Vagina (tissue), 2 donors: ENCODE results near the gene LPP.

Experiments
- CTCF ChIP-seq, 3 experiments: fragments of 450-650 bp in 2 of 3; fragments of 200-600 bp in 1 of 3; sonication (generic) in 1 of 3; IDR thresholded peaks; one replicate each; pipeline ENCODE4 v1.5.1; 2017 to 2019; ENCODE audit warnings: antibody characterized with exemption in 3 of 3, mild to moderate bottlenecking in 2 of 3, moderate library complexity in 2 of 3
- POLR2A ChIP-seq, 2 donors: fragments of 450-650 bp; IDR thresholded peaks; one replicate each; pipeline ENCODE4 v1.6.1; 2017; ENCODE audit warnings: antibody characterized with exemption in 2 of 2, mild to moderate bottlenecking in 2 of 2, moderate library complexity in 2 of 2
- POLR2AphosphoS5 ChIP-seq, 2 donors: sonication (generic); formaldehyde crosslinking; IDR thresholded peaks; one replicate each; pipeline ENCODE4 v1.9.0; 2017; ENCODE audit warnings: antibody characterized with exemption in 2 of 2, mild to moderate bottlenecking in 2 of 2, low read depth in 1 of 2; ENCODE audit not compliant: insufficient read depth in 1 of 2

GRCh38 chr3:188320757-188321156 lies 166.8 kb downstream of the LPP start:
- TF ChIP-seq CTCF (IDR thresholded peaks at IDR 0.05) (no peak), POLR2AphosphoS5 (IDR thresholded peaks at IDR 0.05; ENCODE audit: insufficient read depth in 1 of 2, low read depth in 1 of 2) (no peak), POLR2A (IDR thresholded peaks at IDR 0.05) (no peak)
